Karpas-422 (cell line): ENCODE measurements around the gene EDARADD. TPM values are rescaled to one million over a fixed set of nuclear protein-coding genes. Genes with fewer than 3 reads are reported as not detected.
A peak's percentile ranks its signal among the peaks of the same experiment; 100 is the strongest.

ENCODE experiments used
- DNase-seq: peaks from one replicate; pipeline ENCODE4 v3.0.0-alpha.2; 2015
- H2AFZ ChIP-seq: fragments of 200-600 bp; sonication (generic); 2 replicates; pipeline ENCODE4 v1.6.1; 2014; ENCODE audit warnings: antibody characterized with exemption, low read length, mixed read lengths
- H3K27ac ChIP-seq: fragments of 200-600 bp; sonication (generic); 2 replicates; pipeline ENCODE4 v1.5.1; 2014; ENCODE audit warnings: mild to moderate bottlenecking, low read length, moderate library complexity
- H3K27me3 ChIP-seq: fragments of 200-600 bp; sonication (generic); 2 replicates; pipeline ENCODE4 v1.6.1; 2014; ENCODE audit warnings: low read length, mixed read lengths
- H3K36me3 ChIP-seq: fragments of 200-600 bp; sonication (generic); 2 replicates; pipeline ENCODE4 v1.6.1; 2014; ENCODE audit warnings: low read length, mixed read lengths; ENCODE audit not compliant: insufficient read depth
- H3K4me1 ChIP-seq: fragments of 200-600 bp; sonication (generic); 2 replicates; pipeline ENCODE4 v1.6.1; 2014; ENCODE audit warnings: mild to moderate bottlenecking, low read length, mixed read lengths
- H3K4me2 ChIP-seq: fragments of 200-600 bp; sonication (generic); 2 replicates; pipeline ENCODE4 v1.6.1; 2014; ENCODE audit warnings: low read length, low read depth, mild to moderate bottlenecking; ENCODE audit not compliant: poor library complexity, severe bottlenecking
- H3K4me3 ChIP-seq: fragments of 200-600 bp; sonication (generic); 2 replicates; pipeline ENCODE4 v1.5.1; 2014; ENCODE audit warnings: mild to moderate bottlenecking, antibody characterized with exemption, low read length, mixed read lengths
- H3K79me2 ChIP-seq: fragments of 200-600 bp; sonication (generic); 2 replicates; pipeline ENCODE4 v1.6.1; 2014; ENCODE audit warnings: mild to moderate bottlenecking, low read length, mixed read lengths
- H3K9ac ChIP-seq: fragments of 200-600 bp; sonication (generic); 2 replicates; pipeline ENCODE4 v1.6.0; 2014; ENCODE audit warnings: low read length
- H3K9me2 ChIP-seq: fragments of 200-600 bp; sonication (generic), shearing (Covaris generic); replicated peaks from 2 replicates; pipeline ENCODE4 v1.6.0; 2014; ENCODE audit warnings: mild to moderate bottlenecking, low read length, moderate library complexity; ENCODE audit not compliant: insufficient read depth
- H3K9me3 ChIP-seq: fragments of 300-700, 200-600 bp; sonication (generic); 2 replicates; pipeline ENCODE4 v1.6.1; 2014; ENCODE audit warnings: low read length, mixed read lengths
- H4K20me1 ChIP-seq: fragments of 200-600 bp; sonication (generic); 2 replicates; pipeline ENCODE4 v1.6.1; 2014; ENCODE audit warnings: mild to moderate bottlenecking, antibody characterized with exemption, low read length, low read depth; ENCODE audit not compliant: insufficient read depth
- total RNA-seq: library from RNA; depleted of rRNA; stranded (reverse); fragments of >200 nt; shearing (Covaris generic); gene quantifications from 2 replicates; pipeline ENCODE4 v1.2.3, GENCODE V29; 2014; ENCODE audit warnings: low replicate concordance

Gene EDARADD
- total RNA-seq, 1 experiment from 2014 or later: not detected

- no peak overlapping the region for H3K27ac ChIP-seq
- H4K20me1 ChIP-seq: no peaks in the 10 kb centered on the region
- no peak overlapping the region for H3K4me3 ChIP-seq
- peaks cover 2% of the 10 kb centered on the region; the same call in 1 of the 2 replicates for H3K4me1 ChIP-seq
- H2AFZ ChIP-seq: no peak overlapping the region
- H3K4me2 ChIP-seq: no peak overlapping the region
- no peaks in the 10 kb centered on the region for H3K9me2 ChIP-seq
- H3K79me2 ChIP-seq: no peaks in the 10 kb centered on the region
- DNase-seq: no peak
- no peak overlapping the region for H3K9ac ChIP-seq
- no peaks in the 10 kb centered on the region for H3K9me3 ChIP-seq
- no peaks in the 10 kb centered on the region for H3K36me3 ChIP-seq
- H3K27me3 ChIP-seq: no peaks in the 10 kb centered on the region
These were observed 35.7 kb downstream of the EDARADD start for GRCh38 chr1:236429715-236430274.

- H2AFZ ChIP-seq: no peak overlapping the region
- H3K27ac ChIP-seq: no peak overlapping the region
- H3K9ac ChIP-seq: no peak overlapping the region
- H4K20me1 ChIP-seq: no peaks in the 10 kb centered on the region
- no peaks in the 10 kb centered on the region for H3K36me3 ChIP-seq
- no peaks in the 10 kb centered on the region for H3K9me3 ChIP-seq
- no peak overlapping the region for H3K4me2 ChIP-seq
- no peak overlapping the region for H3K4me3 ChIP-seq
- no peaks in the 10 kb centered on the region for H3K9me2 ChIP-seq
- DNase-seq: no peak
- no peaks in the 10 kb centered on the region for H3K79me2 ChIP-seq
- H3K4me1 ChIP-seq: peaks cover 2% of the 10 kb centered on the region; the same call in 1 of the 2 replicates
- no peaks in the 10 kb centered on the region for H3K27me3 ChIP-seq
These were observed 39.8 kb downstream of the EDARADD start for GRCh38 chr1:236433819-236434315.

DNA sequence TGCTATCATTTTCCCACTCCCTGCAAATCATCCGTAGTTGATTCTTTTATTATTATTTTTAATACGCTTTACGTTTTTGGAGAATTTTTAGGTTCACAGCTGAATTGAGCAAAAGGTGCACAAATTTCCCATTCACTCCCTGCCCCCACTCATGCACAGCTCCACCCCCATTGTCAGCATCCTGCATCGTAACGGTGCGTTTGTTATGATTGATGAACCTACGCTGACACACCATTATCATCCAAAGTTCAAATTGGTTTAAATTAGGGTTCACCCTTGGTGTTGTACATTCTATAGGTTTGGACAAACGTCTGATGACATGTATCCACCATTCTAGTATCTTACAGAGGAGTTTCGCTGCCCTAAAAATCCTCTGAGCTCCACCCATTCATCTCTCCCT, 44.5 kb downstream of the EDARADD start:
- Histone ChIP-seq H3K27me3 (no peaks in the 10 kb centered on the region), H3K9ac (no peak overlapping the region), H3K9me3 (no peaks in the 10 kb centered on the region), H4K20me1 (no peaks in the 10 kb centered on the region), H3K4me3 (no peak overlapping the region), H3K9me2 (no peaks in the 10 kb centered on the region), H3K36me3 (no peaks in the 10 kb centered on the region), H3K4me2 (no peak overlapping the region), H3K27ac (no peak overlapping the region), H2AFZ (no peak overlapping the region), H3K4me1 (no peaks in the 10 kb centered on the region), H3K79me2 (no peaks in the 10 kb centered on the region)
- DNase-seq: no peak

DNA sequence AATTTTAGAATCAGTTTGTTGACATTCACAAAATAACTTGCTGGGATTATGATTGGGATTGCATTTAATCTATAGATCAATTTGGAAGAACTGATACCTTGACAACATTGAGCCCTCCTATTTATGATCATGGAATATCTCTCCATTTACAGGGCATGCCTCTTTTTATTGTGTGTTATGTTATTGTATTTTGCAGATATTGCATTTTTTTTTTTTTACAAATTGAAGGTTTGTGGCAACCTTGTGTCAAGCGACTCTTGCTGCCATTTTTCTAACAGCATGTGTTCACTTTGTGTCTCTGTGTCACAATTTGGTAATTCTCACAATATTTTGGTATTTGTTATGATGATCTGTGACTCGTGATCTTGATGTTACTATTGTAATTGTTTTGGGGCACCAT, 46.3 kb downstream of the EDARADD start:
- no peaks in the 10 kb centered on the region for H3K27me3 ChIP-seq
- H3K9me2 ChIP-seq: no peaks in the 10 kb centered on the region
- H3K4me1 ChIP-seq: no peaks in the 10 kb centered on the region
- H3K4me2 ChIP-seq: no peak overlapping the region
- no peaks in the 10 kb centered on the region for H4K20me1 ChIP-seq
- H3K27ac ChIP-seq: no peak overlapping the region
- no peaks in the 10 kb centered on the region for H3K9me3 ChIP-seq
- H3K9ac ChIP-seq: no peak overlapping the region
- no peaks in the 10 kb centered on the region for H3K36me3 ChIP-seq
- H2AFZ ChIP-seq: no peak overlapping the region
- H3K79me2 ChIP-seq: no peaks in the 10 kb centered on the region
- no peak overlapping the region for H3K4me3 ChIP-seq
- no peak for DNase-seq

DNA sequence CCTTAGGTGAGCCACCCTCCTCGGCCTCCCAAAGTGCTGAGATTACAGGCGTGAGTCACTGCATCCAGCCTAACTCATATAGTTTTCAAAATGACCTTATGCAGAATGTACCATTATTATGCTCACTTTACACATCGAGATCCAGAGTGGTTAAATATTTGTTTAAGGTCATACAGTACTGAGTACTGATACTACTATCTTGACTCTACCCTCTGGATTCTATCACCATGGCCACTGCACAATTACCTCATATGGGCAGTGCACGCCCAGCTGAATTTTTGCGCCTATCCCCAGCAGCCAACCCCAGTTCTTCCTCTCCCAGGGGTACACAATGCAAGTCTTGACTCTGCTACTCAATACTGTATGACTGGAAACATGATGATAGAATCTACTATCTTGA, 56.7 kb downstream of the EDARADD start:
- no peak for DNase-seq
- Histone ChIP-seq H3K27ac (no peak overlapping the region), H3K9me2 (no peaks in the 10 kb centered on the region)

DNA sequence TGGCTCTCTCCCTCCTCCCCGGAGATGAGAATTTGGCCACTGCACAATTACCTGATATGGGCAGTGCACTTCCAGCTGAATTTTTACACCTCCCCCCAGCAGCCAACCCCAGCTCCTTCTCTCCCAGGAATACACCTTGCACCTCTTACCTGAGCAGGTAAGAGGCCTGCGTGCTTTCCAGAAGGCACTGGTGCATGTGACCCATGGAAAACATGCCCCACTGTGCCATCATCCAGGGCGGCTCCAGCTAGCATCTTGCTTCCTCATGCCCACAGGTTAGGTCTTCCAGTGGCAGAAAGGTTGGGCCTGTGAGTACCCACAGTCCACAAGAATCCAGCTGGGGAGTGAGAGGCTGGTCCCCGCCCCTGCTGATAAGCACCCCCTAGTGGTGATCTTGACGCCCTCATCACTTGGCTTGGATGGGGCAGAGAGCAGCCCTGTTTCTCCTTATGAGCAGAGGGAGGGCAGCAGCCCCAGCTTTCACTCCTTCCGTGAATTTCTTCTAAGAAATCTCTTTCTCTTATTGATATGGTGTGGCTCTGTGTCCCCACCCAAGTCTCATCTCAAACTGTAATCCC, 57.8 kb downstream of the EDARADD start:
- H3K4me1 ChIP-seq: no peaks in the 10 kb centered on the region
- peak; percentile 78 for DNase-seq
- no peak overlapping the region for H3K4me3 ChIP-seq
- H3K9me2 ChIP-seq: no peaks in the 10 kb centered on the region
- no peak overlapping the region for H3K4me2 ChIP-seq
- no peaks in the 10 kb centered on the region for H3K79me2 ChIP-seq
- no peaks in the 10 kb centered on the region for H3K36me3 ChIP-seq
- H3K27ac ChIP-seq: no peak overlapping the region
- no peaks in the 10 kb centered on the region for H3K9me3 ChIP-seq
- no peak overlapping the region for H3K9ac ChIP-seq
- H2AFZ ChIP-seq: no peak overlapping the region
- H3K27me3 ChIP-seq: no peaks in the 10 kb centered on the region
- no peaks in the 10 kb centered on the region for H4K20me1 ChIP-seq

More for the DNA sequence above, 56.7 kb downstream of the EDARADD start:
- no peaks in the 10 kb centered on the region for H3K27me3 ChIP-seq
- H3K79me2 ChIP-seq: no peaks in the 10 kb centered on the region
- H2AFZ ChIP-seq: no peak overlapping the region
- H3K4me1 ChIP-seq: no peaks in the 10 kb centered on the region
- H4K20me1 ChIP-seq: no peaks in the 10 kb centered on the region
- no peak overlapping the region for H3K4me3 ChIP-seq
- H3K9me3 ChIP-seq: no peaks in the 10 kb centered on the region
- H3K9ac ChIP-seq: no peak overlapping the region
- H3K4me2 ChIP-seq: no peak overlapping the region
- no peaks in the 10 kb centered on the region for H3K36me3 ChIP-seq

GRCh38 chr1:236455243-236455642, 61.2 kb downstream of the EDARADD start:
- Histone ChIP-seq H3K27ac (no peak overlapping the region), H3K4me3 (no peak overlapping the region), H3K4me1 (no peaks in the 10 kb centered on the region), H3K36me3 (no peaks in the 10 kb centered on the region), H4K20me1 (no peaks in the 10 kb centered on the region), H3K27me3 (no peaks in the 10 kb centered on the region), H3K9me2 (no peaks in the 10 kb centered on the region), H3K79me2 (no peaks in the 10 kb centered on the region), H3K9ac (no peak overlapping the region), H2AFZ (no peak overlapping the region), H3K4me2 (no peak overlapping the region), H3K9me3 (no peaks in the 10 kb centered on the region)
- no peak for DNase-seq

- H3K4me3 ChIP-seq: no peak overlapping the region
- H3K9me2 ChIP-seq: no peaks in the 10 kb centered on the region
- no peak for DNase-seq
- no peak overlapping the region for H3K9ac ChIP-seq
- no peaks in the 10 kb centered on the region for H3K9me3 ChIP-seq
- no peak overlapping the region for H2AFZ ChIP-seq
- H3K79me2 ChIP-seq: no peaks in the 10 kb centered on the region
- H4K20me1 ChIP-seq: no peaks in the 10 kb centered on the region
- H3K27ac ChIP-seq: no peak overlapping the region
- no peak overlapping the region for H3K4me2 ChIP-seq
- no peaks in the 10 kb centered on the region for H3K4me1 ChIP-seq
- H3K27me3 ChIP-seq: no peaks in the 10 kb centered on the region
- H3K36me3 ChIP-seq: no peaks in the 10 kb centered on the region
These were observed 63.7 kb downstream of the EDARADD start for GRCh38 chr1:236457775-236458174.
